Cardiac muscle cell (in vitro differentiated cells and primary cell): ENCODE measurements around the gene TMUB1. TPM values are rescaled to one million over a fixed set of nuclear protein-coding genes. Genes with fewer than 3 reads are reported as not detected.

ENCODE experiments used
- DNase-seq, 2 donors: peaks; one replicate each; pipeline versions ENCODE4 v3.0.0 to v3.0.0-alpha.2; 2010 to 2017; ENCODE audit warnings: low read depth in 1 of 2, low spot score in 1 of 2
- H3K27ac ChIP-seq: fragments of 200-600 bp; sonication (generic); 2 replicates; pipeline ENCODE4 v1.5.1; 2016
- H3K27me3 ChIP-seq: fragments of 200-600 bp; sonication (generic); 2 replicates; pipeline ENCODE4 v1.6.0; 2016; ENCODE audit warnings: control low read depth
- H3K36me3 ChIP-seq: fragments of 200-600 bp; sonication (generic); 2 replicates; pipeline ENCODE4 v1.5.1; 2016; ENCODE audit warnings: control low read depth
- H3K4me1 ChIP-seq: fragments of 200-600 bp; sonication (generic); 2 replicates; pipeline ENCODE4 v1.8.1; 2017; ENCODE audit warnings: low read depth, mild to moderate bottlenecking, mixed run types
- H3K4me3 ChIP-seq: fragments of 200-600 bp; sonication (generic); 2 replicates; pipeline ENCODE4 v1.5.1; 2016; ENCODE audit warnings: mild to moderate bottlenecking
- H3K9me3 ChIP-seq: fragments of 200-600 bp; sonication (generic); 2 replicates; pipeline ENCODE4 v1.5.1; 2017; ENCODE audit warnings: low read depth, mild to moderate bottlenecking, control low read depth
- polyA plus RNA-seq: library from polyadenylated mRNA; unstranded; fragments of >200 nt; fragmentation: Nextera tagmentation; extraction: Ambion mirVana; gene quantifications from 2 replicates; pipeline ENCODE4 v1.2.1, GENCODE V29; 2016
- total RNA-seq: library from RNA; depleted of rRNA; stranded (reverse); fragments of >200 nt; gene quantifications from 2 replicates; pipeline ENCODE4 v1.2.3, GENCODE V29; 2016
- TF ChIP-seq, protein P1 (sequence below): IDR thresholded peaks from 2 replicates; pipeline ENCODE4 v1.5.1; 2012; ENCODE audit warnings: low read depth, mild to moderate bottlenecking, low read length

Gene TMUB1, protein sequence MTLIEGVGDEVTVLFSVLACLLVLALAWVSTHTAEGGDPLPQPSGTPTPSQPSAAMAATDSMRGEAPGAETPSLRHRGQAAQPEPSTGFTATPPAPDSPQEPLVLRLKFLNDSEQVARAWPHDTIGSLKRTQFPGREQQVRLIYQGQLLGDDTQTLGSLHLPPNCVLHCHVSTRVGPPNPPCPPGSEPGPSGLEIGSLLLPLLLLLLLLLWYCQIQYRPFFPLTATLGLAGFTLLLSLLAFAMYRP
- total RNA-seq = 83.4 and 93.9 TPM in 2 replicates
- 63.0 and 74.9 TPM in 2 replicates for polyA plus RNA-seq

DNA sequence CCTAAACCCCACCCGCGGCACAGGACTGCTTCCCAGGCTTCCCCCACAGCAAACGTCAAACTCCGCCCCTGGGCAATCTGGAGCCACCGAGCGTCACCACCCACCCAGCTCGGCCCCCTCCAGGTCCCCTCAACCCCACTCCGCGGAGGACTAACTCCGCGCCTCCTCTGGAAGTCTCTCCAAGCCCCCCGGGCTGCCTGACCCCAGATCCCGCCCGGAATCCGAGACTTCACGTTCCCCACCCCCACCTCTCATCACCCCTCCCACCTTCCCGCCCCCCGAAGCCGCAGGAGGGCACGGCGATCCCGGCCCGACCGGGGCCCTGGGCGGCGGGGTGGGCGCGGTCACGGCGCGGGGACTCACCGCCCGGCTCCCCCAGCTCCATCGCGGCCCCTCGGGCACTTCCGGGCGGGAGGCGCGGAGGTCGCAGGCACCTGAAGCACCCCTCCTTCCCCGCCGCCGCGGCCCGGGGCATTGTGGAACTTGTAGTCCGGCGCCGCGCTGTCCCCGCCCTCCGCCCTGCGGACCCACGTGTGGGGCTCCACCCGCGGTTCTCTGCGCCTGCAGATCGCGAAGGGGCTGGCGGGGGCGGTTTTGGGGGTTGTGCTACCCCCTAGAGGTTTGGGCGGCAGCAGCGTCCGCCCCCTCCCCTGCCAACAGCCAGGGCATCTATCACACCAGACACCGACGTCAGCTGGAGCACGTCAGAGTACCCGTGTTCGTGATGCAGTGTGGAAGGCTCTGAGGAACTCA, at the start of gene TMUB1:
TSS of gene TMUB1 (minus strand) at position 423 of the 753 bp plus-strand sequence. CDS start 930 bp downstream, outside the sequence.
- TF ChIP-seq, protein P1, sequence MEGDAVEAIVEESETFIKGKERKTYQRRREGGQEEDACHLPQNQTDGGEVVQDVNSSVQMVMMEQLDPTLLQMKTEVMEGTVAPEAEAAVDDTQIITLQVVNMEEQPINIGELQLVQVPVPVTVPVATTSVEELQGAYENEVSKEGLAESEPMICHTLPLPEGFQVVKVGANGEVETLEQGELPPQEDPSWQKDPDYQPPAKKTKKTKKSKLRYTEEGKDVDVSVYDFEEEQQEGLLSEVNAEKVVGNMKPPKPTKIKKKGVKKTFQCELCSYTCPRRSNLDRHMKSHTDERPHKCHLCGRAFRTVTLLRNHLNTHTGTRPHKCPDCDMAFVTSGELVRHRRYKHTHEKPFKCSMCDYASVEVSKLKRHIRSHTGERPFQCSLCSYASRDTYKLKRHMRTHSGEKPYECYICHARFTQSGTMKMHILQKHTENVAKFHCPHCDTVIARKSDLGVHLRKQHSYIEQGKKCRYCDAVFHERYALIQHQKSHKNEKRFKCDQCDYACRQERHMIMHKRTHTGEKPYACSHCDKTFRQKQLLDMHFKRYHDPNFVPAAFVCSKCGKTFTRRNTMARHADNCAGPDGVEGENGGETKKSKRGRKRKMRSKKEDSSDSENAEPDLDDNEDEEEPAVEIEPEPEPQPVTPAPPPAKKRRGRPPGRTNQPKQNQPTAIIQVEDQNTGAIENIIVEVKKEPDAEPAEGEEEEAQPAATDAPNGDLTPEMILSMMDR = no peak
- Histone ChIP-seq H3K9me3 (no peaks in the 10 kb centered on the region), H3K4me1 (peaks cover 31% of the 10 kb centered on the region), H3K36me3 (no peaks in the 10 kb centered on the region), H3K4me3 (peak within 1 kb of the TSS; percentile 78), H3K27ac (no peak within 1 kb of the TSS), H3K27me3 (no peaks in the 10 kb centered on the region)
- peak; percentile 62 to 83 for DNase-seq

DNA sequence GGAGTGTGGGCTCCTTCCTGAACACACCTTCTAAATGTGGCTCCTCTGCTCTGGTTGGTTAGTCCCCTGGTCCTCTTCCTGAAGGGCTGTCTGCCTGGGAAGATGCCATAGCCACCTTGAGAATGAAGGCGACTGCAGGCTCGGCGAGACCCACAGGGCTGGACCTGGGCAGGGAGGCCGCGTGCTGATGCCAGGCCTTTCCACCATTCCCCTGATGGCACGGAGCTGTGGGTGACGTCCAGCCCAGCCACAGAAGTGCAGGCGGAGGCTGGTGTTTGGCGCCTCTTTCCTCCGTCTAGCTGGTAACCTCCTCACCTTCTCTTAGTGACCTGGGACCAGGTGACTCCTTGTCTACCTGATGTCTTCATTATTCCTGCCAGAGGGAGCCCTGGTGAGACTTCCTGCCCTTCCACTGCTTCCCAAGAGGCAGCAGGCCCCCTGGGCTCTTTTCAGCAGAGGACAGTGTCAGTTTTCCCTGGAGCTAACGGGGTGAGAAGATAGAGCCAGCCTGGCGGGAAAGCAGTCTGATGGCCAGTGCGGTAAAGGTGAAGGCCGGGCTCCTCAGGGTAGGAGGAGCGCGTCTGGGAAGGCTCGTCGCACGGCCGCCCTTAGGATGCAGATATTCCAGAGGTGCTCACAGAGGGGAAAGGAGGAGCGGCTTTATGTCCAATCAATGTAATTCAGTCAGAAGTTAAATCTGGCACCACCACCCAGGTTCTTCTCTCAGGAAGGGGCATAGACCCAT, 49.3 kb upstream of the TMUB1 start:
- no peaks in the 10 kb centered on the region for H3K9me3 ChIP-seq
- no peak overlapping the region for H3K4me3 ChIP-seq
- no peak overlapping the region for H3K27ac ChIP-seq
- DNase-seq = no peak
- TF ChIP-seq, protein P1 = no peak
- H3K36me3 ChIP-seq = peaks cover 20% of the 10 kb centered on the region
- H3K27me3 ChIP-seq = no peaks in the 10 kb centered on the region
- peaks cover 12% of the 10 kb centered on the region for H3K4me1 ChIP-seq

DNA sequence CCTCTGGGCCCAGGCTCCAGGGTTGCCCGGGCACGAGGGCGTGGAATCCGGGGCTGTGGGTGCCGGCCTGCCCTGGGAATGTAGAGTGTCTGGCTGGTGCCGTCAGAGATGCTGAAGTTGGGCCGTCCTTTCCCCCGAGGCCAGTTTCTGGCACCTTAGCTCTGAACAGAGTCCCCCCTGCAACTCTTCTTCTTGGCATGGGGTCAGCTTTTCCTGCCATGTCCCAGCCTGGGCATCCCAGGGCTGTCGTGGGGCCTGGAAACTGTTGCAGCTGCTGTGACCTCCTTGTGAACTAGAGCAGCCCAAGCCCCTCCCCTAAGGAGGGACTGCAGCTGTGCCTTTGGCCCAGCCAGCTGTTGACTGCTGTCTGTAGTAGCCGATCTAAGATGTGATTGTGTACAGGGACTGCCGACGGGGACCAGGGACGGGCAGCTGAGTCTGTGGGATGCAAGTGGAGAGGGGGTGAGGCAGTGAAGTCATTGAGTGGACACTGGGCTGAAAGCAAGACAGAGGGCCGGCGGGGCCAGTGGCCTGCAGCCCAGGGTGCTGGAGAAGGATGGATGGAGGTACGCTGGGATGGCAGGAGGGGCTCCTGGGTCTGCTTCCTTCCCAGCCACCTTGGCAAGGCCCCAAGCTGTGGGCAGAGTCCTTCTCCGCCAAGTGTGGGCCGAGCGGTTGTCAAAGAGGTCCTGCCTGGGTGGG, 48.5 kb upstream of the TMUB1 start:
- TF ChIP-seq, protein P1 = no peak
- DNase-seq = no peak
- peaks cover 3% of the 10 kb centered on the region for H3K4me1 ChIP-seq
- no peaks in the 10 kb centered on the region for H3K9me3 ChIP-seq
- no peak overlapping the region for H3K27ac ChIP-seq
- no peaks in the 10 kb centered on the region for H3K27me3 ChIP-seq
- no peak overlapping the region for H3K4me3 ChIP-seq
- peaks cover 20% of the 10 kb centered on the region for H3K36me3 ChIP-seq

DNA sequence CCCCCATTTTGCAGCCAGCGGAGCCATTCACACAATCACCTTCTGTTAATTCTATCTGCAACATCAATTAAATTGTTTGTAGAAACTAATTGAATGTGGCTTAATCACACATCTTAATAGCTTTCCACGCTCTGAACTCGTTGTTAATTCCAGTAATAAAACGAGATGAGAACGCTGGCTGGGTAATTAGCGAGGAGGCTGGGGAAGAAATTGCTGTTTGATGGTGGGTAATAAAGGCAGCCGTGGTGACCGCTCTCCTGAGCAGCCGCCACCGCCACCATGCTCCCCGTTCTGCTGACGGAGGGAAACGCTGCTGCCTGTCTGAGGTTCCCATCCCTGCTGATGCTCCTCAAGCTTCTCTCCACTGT, 47.9 kb upstream of the TMUB1 start:
- H3K4me3 ChIP-seq = no peak overlapping the region
- H3K9me3 ChIP-seq = no peaks in the 10 kb centered on the region
- H3K27me3 ChIP-seq = no peaks in the 10 kb centered on the region
- no peak for DNase-seq
- no peaks in the 10 kb centered on the region for H3K4me1 ChIP-seq
- H3K36me3 ChIP-seq = peaks cover 20% of the 10 kb centered on the region
- TF ChIP-seq, protein P1 = no peak
- H3K27ac ChIP-seq = no peak overlapping the region

DNA sequence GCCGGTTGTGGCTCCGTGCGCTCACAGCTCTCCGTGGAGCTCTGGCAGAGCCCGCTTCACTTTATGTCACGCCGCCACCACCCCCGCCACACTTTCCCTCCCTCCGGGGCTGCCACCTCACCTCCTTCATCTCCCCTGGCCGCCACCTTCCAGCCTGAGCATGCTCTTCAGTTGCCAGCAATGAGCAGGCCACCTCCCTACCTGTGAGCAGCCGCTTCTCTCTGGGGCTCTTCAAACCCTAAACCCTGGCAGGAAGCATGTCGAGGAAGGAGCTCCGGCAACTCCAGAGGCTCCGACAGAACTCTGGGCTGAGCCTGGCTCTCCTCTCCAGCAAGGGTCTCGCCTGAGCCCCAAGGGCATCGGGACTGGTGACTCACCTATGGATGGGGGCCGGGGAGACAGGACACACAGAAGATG, 47.5 kb upstream of the TMUB1 start:
- H3K36me3 ChIP-seq = peaks cover 20% of the 10 kb centered on the region
- H3K27ac ChIP-seq = no peak overlapping the region
- H3K4me3 ChIP-seq = no peak overlapping the region
- DNase-seq = no peak
- no peaks in the 10 kb centered on the region for H3K4me1 ChIP-seq
- no peaks in the 10 kb centered on the region for H3K9me3 ChIP-seq
- no peaks in the 10 kb centered on the region for H3K27me3 ChIP-seq
- TF ChIP-seq, protein P1 = no peak
